GM21576 (cell line): Measurements from ENCODE around the gene AATK.

Experiments used
- ATAC-seq: cut with Tn5 transposase; IDR thresholded peaks from one replicate; pipeline ENCODE4 v1.9.1; 2021; ENCODE audit warnings: mild to moderate bottlenecking, moderate library complexity; ENCODE audit not compliant: unreplicated experiment

AATK gene

GRCh38 chr17:81166033-81166492 lies at the start of gene AATK:
AATK (minus strand) TSS chr17:81166221; CDS start chr17:81165992, 229 bp downstream.
- no peak for ATAC-seq

- no peak for ATAC-seq
Observed at GRCh38 chr17:81213978-81214377, 48.0 kb upstream of the AATK start.

- ATAC-seq = no peak
Observed at GRCh38 chr17:81212365-81212764, 46.3 kb upstream of the AATK start.

- no peak for ATAC-seq
Observed at GRCh38 chr17:81210868-81211267, 44.8 kb upstream of the AATK start.

GRCh38 chr17:81210466-81210865 lies 44.4 kb upstream of the AATK start:
- no peak for ATAC-seq

- no peak for ATAC-seq
Observed at GRCh38 chr17:81209141-81209540, 43.1 kb upstream of the AATK start.

- no peak for ATAC-seq
Observed at GRCh38 chr17:81208651-81209050, 42.6 kb upstream of the AATK start.

- ATAC-seq = no peak
Observed at GRCh38 chr17:81207610-81208581, 41.9 kb upstream of the AATK start.

GRCh38 chr17:81206657-81207056 lies 40.6 kb upstream of the AATK start:
- ATAC-seq = no peak

- ATAC-seq = no peak
Observed at GRCh38 chr17:81206166-81206565, 40.1 kb upstream of the AATK start.

- ATAC-seq = no peak
Observed at GRCh38 chr17:81204578-81204977, 38.6 kb upstream of the AATK start.

GRCh38 chr17:81203136-81203535 lies 37.1 kb upstream of the AATK start:
- no peak for ATAC-seq

- ATAC-seq = no peak
Observed at GRCh38 chr17:81202318-81202717, 36.3 kb upstream of the AATK start.

- ATAC-seq = no peak
Observed at GRCh38 chr17:81200695-81201580, 34.9 kb upstream of the AATK start.

- no peak for ATAC-seq
Observed at GRCh38 chr17:81200201-81200600, 34.2 kb upstream of the AATK start.

- ATAC-seq = no peak
Observed at GRCh38 chr17:81199482-81199830, 33.4 kb upstream of the AATK start.

GRCh38 chr17:81198826-81199481 lies 32.9 kb upstream of the AATK start:
- ATAC-seq = no peak

- ATAC-seq = no peak
Observed at GRCh38 chr17:81197831-81198490, 31.9 kb upstream of the AATK start.

GRCh38 chr17:81197409-81197795 lies 31.4 kb upstream of the AATK start:
- ATAC-seq = no peak
